Uterus (tissue), 4 donors: ENCODE results near the gene C17orf100. TPM values are rescaled to one million over a fixed set of nuclear protein-coding genes. Genes with fewer than 3 reads are reported as not detected.

Experiments
- DNase-seq, 2 donors: peaks; one replicate each; pipeline ENCODE4 v3.0.0-alpha.2; 2019 to 2020
- H3K27ac ChIP-seq, 2 donors: fragments of 200-600 bp; sonication (generic); 1 replicate in 1 of 2; 2 replicates in 1 of 2; pipeline ENCODE4 v1.5.1; 2016 to 2018
- H3K27me3 ChIP-seq, 2 donors: fragments of 200-600 bp; sonication (generic); one replicate each; pipeline ENCODE4 v1.5.1; 2018 to 2019; ENCODE audit warnings: control low read depth in 1 of 2
- H3K36me3 ChIP-seq, 2 donors: fragments of 200-600 bp; sonication (generic); one replicate each; pipeline ENCODE4 v1.5.1; 2019; ENCODE audit warnings: control low read depth in 1 of 2
- H3K4me1 ChIP-seq, 2 donors: fragments of 200-600 bp; sonication (generic); one replicate each; pipeline ENCODE4 v1.5.1; 2018 to 2019; ENCODE audit warnings: control low read depth in 1 of 2
- H3K4me3 ChIP-seq, 2 donors: fragments of 200-600 bp; sonication (generic); 1 replicate in 1 of 2; 2 replicates in 1 of 2; pipeline ENCODE4 v1.5.1; 2018 to 2019; ENCODE audit warnings: mild to moderate bottlenecking in 1 of 2
- H3K9me3 ChIP-seq, 2 donors: fragments of 200-600 bp; sonication (generic); one replicate each; pipeline ENCODE4 v1.5.1; 2019; ENCODE audit warnings: control low read depth in 1 of 2
- CTCF ChIP-seq, 4 experiments: fragments of 200-600 bp in 2 of 4; fragments of 450-650 bp in 2 of 4; sonication (generic) in 2 of 4; IDR thresholded peaks; one replicate each; pipeline ENCODE4 v1.5.1; 2016 to 2019; ENCODE audit warnings: antibody characterized with exemption in 4 of 4, mild to moderate bottlenecking in 2 of 4, moderate library complexity in 1 of 4
- POLR2A ChIP-seq, 2 donors: fragments of 450-650 bp; IDR thresholded peaks; one replicate each; pipeline ENCODE4 v1.6.1; 2016; ENCODE audit warnings: antibody characterized with exemption in 2 of 2, mild to moderate bottlenecking in 1 of 2, moderate library complexity in 1 of 2
- intact Hi-C: fragments of 100-400 bp; cut with DNase I; formaldehyde crosslinking; loops from one replicate; pipeline ENCODE4 v1.15.1; 2023; ENCODE audit warnings: low total_unique reads
- total RNA-seq, 4 donors: library from RNA; depleted of rRNA in 3 of 4; stranded (reverse); fragments of >200 nt in 3 of 4; gene quantifications; one replicate each; pipeline versions ENCODE4 v1.1.0 to v1.2.4, GENCODE V29; 2014 to 2023
- donor health status: DM: yes; HTN: yes; CAD: no.

Gene C17orf100
- total RNA-seq, 4 donors from 2014 or later: 0.26 to 3.2 (median 1.3) TPM

- intact Hi-C loops: no loop called here
- Histone ChIP-seq H3K36me3 (no peaks in the 10 kb centered on the region), H3K9me3 (no peaks in the 10 kb centered on the region), H3K27ac (no peak overlapping the region), H3K27me3 (no peaks in the 10 kb centered on the region), H3K4me3 (no peak overlapping the region), H3K4me1 (no peaks in the 10 kb centered on the region)
- DNase-seq: peak; percentile 65 to 68
- TF ChIP-seq POLR2A (IDR thresholded peaks at IDR 0.05) (no peak), CTCF (IDR thresholded peaks at IDR 0.05) (peak; percentile 75 to 90 (median 86))
Measured at GRCh38 chr17:6666077-6666521, 14.5 kb downstream of the C17orf100 start.

- no peak overlapping the region for H3K27ac ChIP-seq
- H3K27me3 ChIP-seq: no peaks in the 10 kb centered on the region
- intact Hi-C loops: no loop called here
- H3K4me1 ChIP-seq: no peaks in the 10 kb centered on the region
- no peaks in the 10 kb centered on the region for H3K9me3 ChIP-seq
- no peak for DNase-seq
- no peaks in the 10 kb centered on the region for H3K36me3 ChIP-seq
- no peak overlapping the region for H3K4me3 ChIP-seq
- no peak for TF ChIP-seq CTCF (IDR thresholded peaks at IDR 0.05)
Measured at GRCh38 chr17:6666557-6666956, 15.0 kb downstream of the C17orf100 start.

GRCh38 chr17:6667516-6667915, 16.0 kb downstream of the C17orf100 start:
- H3K4me3 ChIP-seq: no peak overlapping the region
- TF ChIP-seq POLR2A (IDR thresholded peaks at IDR 0.05): no peak
- TF ChIP-seq CTCF (IDR thresholded peaks at IDR 0.05): no peak
- no peaks in the 10 kb centered on the region for H3K27me3 ChIP-seq
- no peaks in the 10 kb centered on the region for H3K36me3 ChIP-seq
- intact Hi-C loops: no loop called here
- DNase-seq: no peak
- H3K4me1 ChIP-seq: no peaks in the 10 kb centered on the region
- no peaks in the 10 kb centered on the region for H3K9me3 ChIP-seq
- no peak overlapping the region for H3K27ac ChIP-seq

GRCh38 chr17:6668219-6668618, 16.7 kb downstream of the C17orf100 start:
- H3K4me3 ChIP-seq: no peak overlapping the region
- intact Hi-C loops: no loop called here
- H3K27me3 ChIP-seq: no peaks in the 10 kb centered on the region
- no peak overlapping the region for H3K27ac ChIP-seq
- H3K36me3 ChIP-seq: no peaks in the 10 kb centered on the region
- no peaks in the 10 kb centered on the region for H3K4me1 ChIP-seq
- no peak for DNase-seq
- no peaks in the 10 kb centered on the region for H3K9me3 ChIP-seq
- TF ChIP-seq POLR2A (IDR thresholded peaks at IDR 0.05) (no peak), CTCF (IDR thresholded peaks at IDR 0.05) (no peak)

GRCh38 chr17:6668727-6669425, 17.3 kb downstream of the C17orf100 start:
- Histone ChIP-seq H3K9me3 (no peaks in the 10 kb centered on the region), H3K4me3 (no peak overlapping the region), H3K4me1 (no peaks in the 10 kb centered on the region), H3K27ac (no peak overlapping the region), H3K36me3 (no peaks in the 10 kb centered on the region), H3K27me3 (no peaks in the 10 kb centered on the region)
- TF ChIP-seq CTCF (IDR thresholded peaks at IDR 0.05) (no peak), POLR2A (IDR thresholded peaks at IDR 0.05) (no peak)
- DNase-seq: no peak
- intact Hi-C loops: no loop called here
